Pancreas (tissue), 10 donors: ENCODE results near the gene CBFB. TPM values are rescaled to one million over a fixed set of nuclear protein-coding genes. Genes with fewer than 3 reads are reported as not detected.

ENCODE experiments used
- ATAC-seq, 4 donors: fragments of 200-7000 bp; cut with Tn5 transposase; one replicate each; pipeline versions ENCODE4 v1.8.0 to v1.9.1; 2020; ENCODE audit warnings: mild to moderate bottlenecking in 4 of 4, moderate library complexity in 4 of 4
- DNase-seq, 6 donors: peaks; one replicate each; pipeline ENCODE4 v3.0.0-alpha.2; 2020
- FAIRE-seq: peaks from 2 replicates; lab custom pipeline; 2012; peaks lifted over from hg19 to GRCh38; lab: Jason Lieb, UNC
- H3K27ac ChIP-seq, 4 donors: fragments of 200-600 bp; sonication (generic); 1 replicate in 3 of 4; 2 replicates in 1 of 4; pipeline versions ENCODE4 v1.5.0 to v1.8.0; 2020
- H3K27me3 ChIP-seq, 4 donors: fragments of 200-600 bp; one replicate each; pipeline ENCODE4 v1.8.0; 2021
- H3K36me3 ChIP-seq, 3 donors: fragments of 200-600 bp; sonication (generic) in 1 of 3; one replicate each; pipeline versions ENCODE4 v1.5.0 to v1.8.0; 2020 to 2021
- H3K4me1 ChIP-seq, 3 donors: fragments of 200-600 bp; one replicate each; pipeline ENCODE4 v1.8.0; 2021
- H3K4me3 ChIP-seq, 4 donors: fragments of 200-600 bp; sonication (generic) in 2 of 4; one replicate each; pipeline versions ENCODE4 v1.5.0 to v1.8.0; 2020 to 2021
- H3K9me3 ChIP-seq, 4 donors: fragments of 200-600 bp; one replicate each; pipeline ENCODE4 v1.8.0; 2021
- CTCF ChIP-seq, 4 donors: fragments of 200-600 bp; sonication (generic) in 3 of 4; IDR thresholded peaks; one replicate each; pipeline versions ENCODE4 v1.5.0 to v1.8.0; 2021; ENCODE audit warnings: antibody characterized with exemption in 4 of 4
- WGBS, 2 donors: extraction: QIAGEN DNeasy Blood & Tissue Kit; methylation state at CpG; one replicate each; pipeline ENCODE4 v1.1.7; 2013; 5-methylcytosine and 5-hydroxymethylcytosine counted together
- intact Hi-C, 3 donors: fragments of 100-400 bp; cut with DNase I; formaldehyde crosslinking; loops; one replicate each; pipeline versions ENCODE4 v1.11.1 to v1.14.2; 2022
- polyA plus RNA-seq, 2 donors: library from polyadenylated mRNA; stranded (reverse); fragments of 200-250 nt; gene quantifications; one replicate each; pipeline ENCODE4 v1.2.3, GENCODE V29; 2013
- total RNA-seq, 6 donors: library from RNA; stranded (reverse); fragmentation: NEBNext Ultra II Directional in 4 of 6; extraction: Animal tissue kit (Norgen Biotek cat#: 25700) in 4 of 6; gene quantifications; one replicate each; pipeline versions ENCODE4 v1.2.1 to v1.2.4, GENCODE V29; 2021 to 2023
- donor health status: healthy with polysubstance abuse.
- donor health status: DM: no; HTN: no; CAD: no; lungs with moderate emphysema.
- donor health status: DM: no; HTN: no; CAD: no.
- donor health status: control.
- donor health status: control.
- donor health status: Bipolar disorder and iron deficiency.
- donor health status: DM: yes; HTN: yes; CAD: no.
- donor health status: DM: no; HTN: no; CAD: no.
- donor health status: DM: no; HTN: no; CAD: no.
- donor health status: DM: yes; HTN: yes; CAD: no.

CBFB gene
- total and polyA plus RNA-seq, 8 donors, result 11.5 to 27.0 (median 19.6) TPM

GRCh38 chr16:67148656-67149275, 119.8 kb downstream of the CBFB start:
- H3K27ac ChIP-seq, result no peak overlapping the region
- H3K9me3 ChIP-seq, result no peaks in the 10 kb centered on the region
- no peaks in the 10 kb centered on the region for H3K4me1 ChIP-seq
- no peak for TF ChIP-seq CTCF (IDR thresholded peaks at IDR 0.05)
- DNase-seq (no peak), FAIRE-seq (no peak), ATAC-seq (no peak)
- 89 to 90% methylated on average over 11 of the region's 11 CpGs for WGBS, 2 donors
- no peaks in the 10 kb centered on the region for H3K27me3 ChIP-seq
- H3K36me3 ChIP-seq, result peaks cover 0 to 10% (median 10%) of the 10 kb centered on the region in 3 donors
- intact Hi-C loops, result loop anchor here in 1 of 3 donors (10.0 kb wide), 1 partner anchor 254 kb away; no protein-coding TSS in a partner anchor
- H3K4me3 ChIP-seq, result no peak overlapping the region

- WGBS, 2 donors, result 57 to 58% methylated on average over 76 to 77 of the region's 77 CpGs
- Histone ChIP-seq H3K27ac (no peak overlapping the region), H3K36me3 (peaks cover 0 to 6% (median 4%) of the 10 kb centered on the region in 3 donors), H3K4me3 (no peak overlapping the region), H3K9me3 (no peaks in the 10 kb centered on the region), H3K27me3 (no peaks in the 10 kb centered on the region), H3K4me1 (no peaks in the 10 kb centered on the region)
- no peak for TF ChIP-seq CTCF (IDR thresholded peaks at IDR 0.05)
- intact Hi-C loops, result loop anchor here in 2 of 3 donors (5.0 to 10.0 kb wide), 3 partner anchors 172 to 255 kb away; no protein-coding TSS in a partner anchor
- ATAC-seq (no peak), DNase-seq (peak in 1 of 6 donors; percentile 70), FAIRE-seq (no peak)
These were observed 120.5 kb downstream of the CBFB start for GRCh38 chr16:67149276-67150046.

GRCh38 chr16:67150047-67150832, 121.3 kb downstream of the CBFB start:
- no peaks in the 10 kb centered on the region for H3K9me3 ChIP-seq
- H3K4me1 ChIP-seq, result no peaks in the 10 kb centered on the region
- ATAC-seq (peak; percentile 38 to 56 (median 53)), DNase-seq (peak in 4 of 6 donors; percentile 36 to 78 (median 62)), FAIRE-seq (no peak)
- H3K27me3 ChIP-seq, result no peaks in the 10 kb centered on the region
- H3K4me3 ChIP-seq, result peak overlapping the region; percentile 37 to 61 (median 55)
- H3K27ac ChIP-seq, result peak overlapping the region; percentile 2 to 48 (median 40)
- peaks cover 0 to 3% (median 0%) of the 10 kb centered on the region in 3 donors for H3K36me3 ChIP-seq
- 6 to 8% methylated on average over 38 to 94 of the region's 94 CpGs for WGBS, 2 donors
- intact Hi-C loops, result loop anchor here in 2 of 3 donors (5.0 to 10.0 kb wide), 2 partner anchors 173 to 175 kb away; no protein-coding TSS in a partner anchor
- TF ChIP-seq CTCF (IDR thresholded peaks at IDR 0.05), result no peak

Other genes starting within 250 kb of the CBFB start
- not detected for gene TERB1, start 227.6 kb upstream of the CBFB start, total RNA-seq
- gene TERB1, start 227.6 kb upstream of the CBFB start, polyA plus RNA-seq, result not detected
- gene NAE1, start 198.2 kb upstream of the CBFB start, total RNA-seq, result 10 to 100 TPM; 19.3 to 26.7 (median 21.2) TPM
- gene NAE1, start 198.2 kb upstream of the CBFB start, polyA plus RNA-seq, result 10 to 100 TPM; 20.4 to 29.8 TPM
- gene CA7, start 184.7 kb upstream of the CBFB start, total RNA-seq, result not detected
- not detected for gene CA7, start 184.7 kb upstream of the CBFB start, polyA plus RNA-seq
- gene PDP2, start 148.6 kb upstream of the CBFB start, total RNA-seq, result 1 to 10 TPM; 6.1 to 8.5 (median 7.7) TPM
- gene PDP2, start 148.6 kb upstream of the CBFB start, polyA plus RNA-seq, result 1 to 10 TPM; 1.6 TPM
- gene CDH16, start 110.3 kb upstream of the CBFB start, total RNA-seq, result not detected
- gene CDH16, start 110.3 kb upstream of the CBFB start, polyA plus RNA-seq, result not detected
- gene RRAD, start 103.6 kb upstream of the CBFB start, total RNA-seq, result 1 to 10 TPM in 1 of 6 donors, under 1 TPM in 5; 0.20 to 2.7 (median 0.53) TPM
- 1 to 10 TPM; 2.7 to 2.9 TPM for gene RRAD, start 103.6 kb upstream of the CBFB start, polyA plus RNA-seq
- 10 to 100 TPM; 14.8 to 31.5 (median 22.0) TPM for gene CIAO2B, start 94.7 kb upstream of the CBFB start, total RNA-seq
- gene CIAO2B, start 94.7 kb upstream of the CBFB start, polyA plus RNA-seq, result 10 to 100 TPM; 73.7 to 86.9 TPM
- 10 to 100 TPM; 14.3 to 23.1 (median 17.3) TPM for gene CES2, start 93.6 kb upstream of the CBFB start, total RNA-seq
- gene CES2, start 93.6 kb upstream of the CBFB start, polyA plus RNA-seq, result 10 to 100 TPM; 14.9 to 18.6 TPM
- 1 to 10 TPM; 1.9 to 6.2 (median 4.6) TPM for gene CES3, start 67.9 kb upstream of the CBFB start, total RNA-seq
- 1 to 10 TPM; 4.6 to 7.3 TPM for gene CES3, start 67.9 kb upstream of the CBFB start, polyA plus RNA-seq
- gene CES4A, start 40.6 kb upstream of the CBFB start, total RNA-seq, result 10 to 100 TPM in 1 of 6 donors, 1 to 10 TPM in 5; 3.2 to 10.2 (median 4.6) TPM
- 10 to 100 TPM; 43.1 to 59.5 TPM for gene CES4A, start 40.6 kb upstream of the CBFB start, polyA plus RNA-seq
- 1 to 10 TPM; 2.8 to 7.3 (median 4.2) TPM for gene PHAF1, start 80.8 kb downstream of the CBFB start, total RNA-seq
- 1 to 10 TPM; 6.1 to 8.9 TPM for gene PHAF1, start 80.8 kb downstream of the CBFB start, polyA plus RNA-seq
- gene B3GNT9, start 121.8 kb downstream of the CBFB start, total RNA-seq, result 1 to 10 TPM; 1.8 to 5.1 (median 3.5) TPM
- gene B3GNT9, start 121.8 kb downstream of the CBFB start, polyA plus RNA-seq, result 1 to 10 TPM; 3.0 to 9.3 TPM
- 10 to 100 TPM in 4 of 6 donors, 1 to 10 TPM in 2; 9.4 to 17.4 (median 11.5) TPM for gene TRADD, start 130.8 kb downstream of the CBFB start, total RNA-seq
- gene TRADD, start 130.8 kb downstream of the CBFB start, polyA plus RNA-seq, result 10 to 100 TPM; 21.3 to 33.3 TPM
- 10 to 100 TPM; 12.9 to 31.7 (median 24.2) TPM for gene FBXL8, start 130.8 kb downstream of the CBFB start, total RNA-seq
- gene FBXL8, start 130.8 kb downstream of the CBFB start, polyA plus RNA-seq, result 10 to 100 TPM; 41.6 to 86.2 TPM
- gene HSF4, start 135.6 kb downstream of the CBFB start, total RNA-seq, result 10 to 100 TPM; 34.9 to 70.0 (median 49.1) TPM
- 100 to 1,000 TPM; 310 to 330 TPM for gene HSF4, start 135.6 kb downstream of the CBFB start, polyA plus RNA-seq
- 10 to 100 TPM; 15.2 to 31.2 (median 19.8) TPM for gene NOL3, start 141.4 kb downstream of the CBFB start, total RNA-seq
- 100 to 1,000 TPM in 1 of 2 donors, 10 to 100 TPM in 1; 84.5 to 119 TPM for gene NOL3, start 141.4 kb downstream of the CBFB start, polyA plus RNA-seq
- 10 to 100 TPM in 3 of 6 donors, 1 to 10 TPM in 3; 4.8 to 22.3 (median 10.4) TPM for gene MATCAP1, start 154.8 kb downstream of the CBFB start, total RNA-seq
- 10 to 100 TPM; 51.2 to 55.6 TPM for gene MATCAP1, start 154.8 kb downstream of the CBFB start, polyA plus RNA-seq
- 1 to 10 TPM in 3 of 6 donors, under 1 TPM in 3; 0.67 to 2.3 (median 1.2) TPM for gene EXOC3L1, start 161.0 kb downstream of the CBFB start, total RNA-seq
- 1 to 10 TPM; 5.2 to 6.2 TPM for gene EXOC3L1, start 161.0 kb downstream of the CBFB start, polyA plus RNA-seq
- 10 to 100 TPM; 14.8 to 27.7 (median 19.3) TPM for gene E2F4, start 163.0 kb downstream of the CBFB start, total RNA-seq
- 10 to 100 TPM; 54.9 to 61.3 TPM for gene E2F4, start 163.0 kb downstream of the CBFB start, polyA plus RNA-seq
- 10 to 100 TPM; 14.6 to 23.7 (median 23.0) TPM for gene ELMO3, start 170.0 kb downstream of the CBFB start, total RNA-seq
- gene ELMO3, start 170.0 kb downstream of the CBFB start, polyA plus RNA-seq, result 10 to 100 TPM; 41.0 to 52.4 TPM
- 10 to 100 TPM; 19.2 to 31.2 (median 26.0) TPM for gene TMEM208, start 198.0 kb downstream of the CBFB start, total RNA-seq
- gene TMEM208, start 198.0 kb downstream of the CBFB start, polyA plus RNA-seq, result 10 to 100 TPM; 83.4 to 96.6 TPM
- 10 to 100 TPM in 2 of 6 donors, 1 to 10 TPM in 4; 7.8 to 20.8 (median 8.8) TPM for gene FHOD1, start 218.3 kb downstream of the CBFB start, total RNA-seq
- gene FHOD1, start 218.3 kb downstream of the CBFB start, polyA plus RNA-seq, result 10 to 100 TPM; 34.0 to 41.2 TPM
- gene SLC9A5, start 219.8 kb downstream of the CBFB start, total RNA-seq, result under 1 TPM; 0.22 to 0.69 (median 0.48) TPM
- 1 to 10 TPM; 1.3 to 1.5 TPM for gene SLC9A5, start 219.8 kb downstream of the CBFB start, polyA plus RNA-seq